ENCODE data around the gene A1BG. TPM values are rescaled to one million over a fixed set of nuclear protein-coding genes. Genes with fewer than 3 reads are reported as not detected.

Gene A1BG
- total RNA-seq, 2 donors from 2014 or later: 12.6 to 16.4 TPM

DNA sequence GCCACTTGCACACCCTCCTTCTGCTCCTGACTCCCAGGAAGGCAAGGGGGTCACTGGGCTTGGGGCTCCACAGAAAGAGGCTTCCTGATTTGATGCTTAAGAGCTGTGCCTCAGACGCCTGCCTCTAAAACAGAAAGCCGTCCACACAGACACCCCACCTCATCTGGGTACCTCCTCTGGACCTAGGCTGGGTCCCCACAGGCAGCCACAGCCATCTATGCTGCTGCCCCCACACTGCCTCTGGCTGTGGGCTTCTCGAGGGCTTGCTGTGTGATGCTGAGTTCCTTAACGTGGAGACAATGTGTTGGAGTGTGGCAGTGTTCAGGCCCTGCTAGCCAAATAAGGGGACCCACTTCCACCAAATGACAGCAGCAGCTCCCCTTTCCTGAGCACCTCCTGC, 35.0 kb downstream of the A1BG start:
- H3K4me1 Mint-ChIP-seq: no peaks in the 10 kb centered on the region
- WGBS, 2 experiments (ENCODE audit: insufficient coverage in 1 of 2, insufficient read length in 1 of 2): 72 to 78% methylated on average over 4 of the region's 4 CpGs
- Histone ChIP-seq H3K27me3 (ENCODE audit: control insufficient read depth, insufficient read depth, low read length, poor library complexity, severe bottlenecking) (no peaks in the 10 kb centered on the region), H3K4me1 (ENCODE audit: control insufficient read depth, insufficient read depth, low read length) (no peaks in the 10 kb centered on the region), H3K9ac (ENCODE audit: extremely low read depth, low read length, poor library complexity, severe bottlenecking) (no peak overlapping the region), H3K36me3 (ENCODE audit: control insufficient read depth, insufficient read depth, low read length) (peaks cover 24% of the 10 kb centered on the region), H3K27ac (ENCODE audit: low read depth, low read length) (no peak overlapping the region), H3K4me3 (ENCODE audit: low read length) (no peak overlapping the region), H3K9me3 (ENCODE audit: control insufficient read depth, low read length) (no peaks in the 10 kb centered on the region)
- DNase-seq: no peak
- no peak overlapping the region for H3K27ac Mint-ChIP-seq
- no peaks in the 10 kb centered on the region for H3K9me3 Mint-ChIP-seq
- H3K27me3 Mint-ChIP-seq (ENCODE audit: insufficient read depth): no peaks in the 10 kb centered on the region
- TF ChIP-seq CTCF (conservative IDR thresholded peaks at IDR 0.05): no peak
- H3K4me3 Mint-ChIP-seq: no peak overlapping the region
- H3K36me3 Mint-ChIP-seq (ENCODE audit: low read depth): peaks cover 21% of the 10 kb centered on the region

- no peak overlapping the region for H3K4me3 Mint-ChIP-seq
- 78 to 89% methylated on average over 3 to 7 of the region's 7 CpGs for WGBS, 2 experiments (ENCODE audit: insufficient coverage in 1 of 2, insufficient read length in 1 of 2)
- H3K4me1 ChIP-seq (ENCODE audit: control insufficient read depth, insufficient read depth, low read length): no peaks in the 10 kb centered on the region
- no peak for TF ChIP-seq CTCF (conservative IDR thresholded peaks at IDR 0.05)
- no peak overlapping the region for H3K9ac ChIP-seq (ENCODE audit: extremely low read depth, low read length, poor library complexity, severe bottlenecking)
- no peaks in the 10 kb centered on the region for H3K27me3 Mint-ChIP-seq (ENCODE audit: insufficient read depth)
- H3K4me3 ChIP-seq (ENCODE audit: low read length): no peak overlapping the region
- peaks cover 31% of the 10 kb centered on the region for H3K36me3 ChIP-seq (ENCODE audit: control insufficient read depth, insufficient read depth, low read length)
- no peaks in the 10 kb centered on the region for H3K27me3 ChIP-seq (ENCODE audit: control insufficient read depth, insufficient read depth, low read length, poor library complexity, severe bottlenecking)
- H3K9me3 ChIP-seq (ENCODE audit: control insufficient read depth, low read length): no peaks in the 10 kb centered on the region
- H3K4me1 Mint-ChIP-seq: no peaks in the 10 kb centered on the region
- H3K9me3 Mint-ChIP-seq: no peaks in the 10 kb centered on the region
- H3K27ac ChIP-seq (ENCODE audit: low read depth, low read length): no peak overlapping the region
- H3K27ac Mint-ChIP-seq: no peak overlapping the region
- peak; percentile 68 for DNase-seq
- peaks cover 28% of the 10 kb centered on the region for H3K36me3 Mint-ChIP-seq (ENCODE audit: low read depth)
These were observed 35.7 kb downstream of the A1BG start for GRCh38 chr19:58317476-58318072.

- H3K4me1 Mint-ChIP-seq: no peaks in the 10 kb centered on the region
- no peak for TF ChIP-seq CTCF (conservative IDR thresholded peaks at IDR 0.05)
- Histone ChIP-seq H3K36me3 (ENCODE audit: control insufficient read depth, insufficient read depth, low read length) (peaks cover 41% of the 10 kb centered on the region), H3K4me3 (ENCODE audit: low read length) (no peak overlapping the region), H3K27me3 (ENCODE audit: control insufficient read depth, insufficient read depth, low read length, poor library complexity, severe bottlenecking) (no peaks in the 10 kb centered on the region), H3K9me3 (ENCODE audit: control insufficient read depth, low read length) (no peaks in the 10 kb centered on the region), H3K27ac (ENCODE audit: low read depth, low read length) (no peak overlapping the region), H3K4me1 (ENCODE audit: control insufficient read depth, insufficient read depth, low read length) (no peaks in the 10 kb centered on the region), H3K9ac (ENCODE audit: extremely low read depth, low read length, poor library complexity, severe bottlenecking) (no peak overlapping the region)
- no peak for DNase-seq
- no peaks in the 10 kb centered on the region for H3K27me3 Mint-ChIP-seq (ENCODE audit: insufficient read depth)
- no peaks in the 10 kb centered on the region for H3K9me3 Mint-ChIP-seq
- H3K4me3 Mint-ChIP-seq: no peak overlapping the region
- H3K27ac Mint-ChIP-seq: no peak overlapping the region
- peaks cover 44% of the 10 kb centered on the region for H3K36me3 Mint-ChIP-seq (ENCODE audit: low read depth)
- 76 to 96% methylated on average over 2 of the region's 2 CpGs for WGBS, 2 experiments (ENCODE audit: insufficient coverage in 1 of 2, insufficient read length in 1 of 2)
These were observed 37.7 kb downstream of the A1BG start for GRCh38 chr19:58315580-58315979.

Measured in endodermal cell (in vitro differentiated cells).